ENCODE results near the gene SLC12A1. TPM values are rescaled to one million over a fixed set of nuclear protein-coding genes. Genes with fewer than 3 reads are reported as not detected.

The SLC12A1 gene
- total and polyA plus RNA-seq, 3 experiments from 2014 or later: not detected

GRCh38 chr15:48345516-48345915 lies 139.4 kb downstream of the SLC12A1 start:
- no peaks in the 10 kb centered on the region for H3K9me3 Mint-ChIP-seq
- H3K4me1 Mint-ChIP-seq: no peaks in the 10 kb centered on the region
- Histone ChIP-seq H3K27me3 (ENCODE audit: insufficient read depth, low read length, poor library complexity, severe bottlenecking) (no peaks in the 10 kb centered on the region), H3K27ac (ENCODE audit: low read depth, low read length) (no peak overlapping the region), H3K36me3 (ENCODE audit: insufficient read depth, low read length) (no peaks in the 10 kb centered on the region), H3K4me1 (ENCODE audit: insufficient read depth, low read length) (no peaks in the 10 kb centered on the region), H3K9me3 (ENCODE audit: low read length) (no peaks in the 10 kb centered on the region), H3K4me3 (ENCODE audit: low read length) (no peak overlapping the region)
- no peak overlapping the region for H3K4me3 Mint-ChIP-seq
- peaks cover 0 to 25% (median 6%) of the 10 kb centered on the region in 3 donors for H3K36me3 Mint-ChIP-seq
- no peaks in the 10 kb centered on the region for H3K27me3 Mint-ChIP-seq
- no peak for DNase-seq
- peak overlapping the region in 3 of 8 donors; percentile 2 to 51 (median 21) for H3K27ac Mint-ChIP-seq
- ChIA-PET POLR2A (no interaction called here), CTCF (no interaction called here)

- no peak overlapping the region for H3K4me3 ChIP-seq (ENCODE audit: low read length)
- Mint-ChIP-seq H3K9me3 (no peaks in the 10 kb centered on the region), H3K27me3 (peaks cover 0 to 9% of the 10 kb centered on the region in 2 donors), H3K4me3 (peak overlapping the region in 2 of 7 donors; percentile 41 to 44), H3K4me1 (peaks cover 2 to 5% (median 3%) of the 10 kb centered on the region in 3 donors), H3K27ac (no peak overlapping the region), H3K36me3 (no peaks in the 10 kb centered on the region)
- H3K27me3 ChIP-seq (ENCODE audit: insufficient read depth, low read length, poor library complexity, severe bottlenecking): no peaks in the 10 kb centered on the region
- H3K36me3 ChIP-seq (ENCODE audit: insufficient read depth, low read length): no peaks in the 10 kb centered on the region
- H3K4me1 ChIP-seq (ENCODE audit: insufficient read depth, low read length): no peaks in the 10 kb centered on the region
- peak in 4 of 5 donors; percentile 15 to 70 (median 44) for DNase-seq
- ChIA-PET POLR2A (no interaction called here), CTCF (interaction anchor here (0.7 to 2.3 kb wide), 8 partner anchors 9 to 1156 kb away, joined by 3 to 15 read pairs (median 6); no protein-coding TSS in a partner anchor)
- no peaks in the 10 kb centered on the region for H3K9me3 ChIP-seq (ENCODE audit: low read length)
- H3K27ac ChIP-seq (ENCODE audit: low read depth, low read length): no peak overlapping the region
Measured at GRCh38 chr15:48352474-48353072, 146.5 kb downstream of the SLC12A1 start.

Other genes with a start within 250 kb of the SLC12A1 start
- gene SLC24A5, start 85.3 kb upstream of the SLC12A1 start, total RNA-seq: not detected
- not detected for gene SLC24A5, start 85.3 kb upstream of the SLC12A1 start, polyA plus RNA-seq
- 1 to 10 TPM; 9.8 TPM for gene MYEF2, start 28.0 kb upstream of the SLC12A1 start, total RNA-seq
- gene MYEF2, start 28.0 kb upstream of the SLC12A1 start, polyA plus RNA-seq: 1.2 TPM
- gene CTXN2, start 14.6 kb upstream of the SLC12A1 start, total RNA-seq: not detected
- not detected for gene CTXN2, start 14.6 kb upstream of the SLC12A1 start, polyA plus RNA-seq
- 100 to 1,000 TPM; 397 to 413 TPM for gene DUT, start 125.1 kb downstream of the SLC12A1 start, total RNA-seq
- 136 TPM for gene DUT, start 125.1 kb downstream of the SLC12A1 start, polyA plus RNA-seq